Activated CD8-positive, alpha-beta memory T cell treated with anti-CD3 and anti-CD28 coated beads, Interleukin-2, amount 50 U/mL, for 24 hours (primary cell): ENCODE data around the gene TMEM88.
"Not testable (repeated sequence)": the region's sequence is repeated elsewhere in the genome, so short reads cannot be mapped to it uniquely, and the experiment has no call there.

Source experiments
- DNase-seq: peaks from one replicate; pipeline ENCODE4 v3.0.0-alpha.2; 2020; ENCODE audit errors: extremely low read depth

The TMEM88 gene

GRCh38 chr17:7856011-7856810 lies 1.3 kb downstream of the TMEM88 start:
- DNase-seq: no peak

GRCh38 chr17:7856811-7857712 lies 2.2 kb downstream of the TMEM88 start, which contains the start of gene NAA38:
Gene NAA38, minus strand, starts transcription at chr17:7857559. Its CDS starts 96 bp downstream, at chr17:7857463.
- peak; percentile 89 for DNase-seq

GRCh38 chr17:7857713-7858521 lies 3.1 kb downstream of the TMEM88 start, which contains the start of gene CYB5D1:
Gene CYB5D1, plus strand, starts transcription at chr17:7858003. Its CDS starts 132 bp downstream, at chr17:7858135.
- peak; percentile 79 for DNase-seq

- DNase-seq: no peak
These were observed 3.6 kb downstream of the TMEM88 start for GRCh38 chr17:7858522-7858810.

GRCh38 chr17:7859028-7859427 lies 4.2 kb downstream of the TMEM88 start:
- DNase-seq: no peak

GRCh38 chr17:7862692-7863437 lies 8.0 kb downstream of the TMEM88 start:
- DNase-seq: no peak

- not testable (repeated sequence) for DNase-seq
These were observed 9.5 kb downstream of the TMEM88 start for GRCh38 chr17:7864384-7864783.

- no peak for DNase-seq
These were observed 10.3 kb downstream of the TMEM88 start for GRCh38 chr17:7864995-7865650.

GRCh38 chr17:7867881-7868329 lies 13.0 kb downstream of the TMEM88 start:
- DNase-seq: no peak

GRCh38 chr17:7873051-7873450 lies 18.2 kb downstream of the TMEM88 start:
- DNase-seq: no peak

GRCh38 chr17:7875804-7876370 lies 21.0 kb downstream of the TMEM88 start:
- DNase-seq: no peak

GRCh38 chr17:7878234-7878633 lies 23.4 kb downstream of the TMEM88 start:
- DNase-seq: no peak

GRCh38 chr17:7880076-7880868 lies 25.4 kb downstream of the TMEM88 start:
- DNase-seq: no peak

GRCh38 chr17:7881276-7882054 lies 26.6 kb downstream of the TMEM88 start:
- DNase-seq: no peak

GRCh38 chr17:7882068-7882467 lies 27.2 kb downstream of the TMEM88 start:
- DNase-seq: no peak

GRCh38 chr17:7882629-7883028 lies 27.8 kb downstream of the TMEM88 start:
- no peak for DNase-seq

GRCh38 chr17:7883781-7884386 lies 29.0 kb downstream of the TMEM88 start:
- no peak for DNase-seq
